ENCODE results near the gene BRPF1. TPM values are rescaled to one million over a fixed set of nuclear protein-coding genes. Genes with fewer than 3 reads are reported as not detected.

The BRPF1 gene
- total and polyA plus RNA-seq, 2 experiments from 2014 or later: 9.3 to 10.7 TPM

DNA sequence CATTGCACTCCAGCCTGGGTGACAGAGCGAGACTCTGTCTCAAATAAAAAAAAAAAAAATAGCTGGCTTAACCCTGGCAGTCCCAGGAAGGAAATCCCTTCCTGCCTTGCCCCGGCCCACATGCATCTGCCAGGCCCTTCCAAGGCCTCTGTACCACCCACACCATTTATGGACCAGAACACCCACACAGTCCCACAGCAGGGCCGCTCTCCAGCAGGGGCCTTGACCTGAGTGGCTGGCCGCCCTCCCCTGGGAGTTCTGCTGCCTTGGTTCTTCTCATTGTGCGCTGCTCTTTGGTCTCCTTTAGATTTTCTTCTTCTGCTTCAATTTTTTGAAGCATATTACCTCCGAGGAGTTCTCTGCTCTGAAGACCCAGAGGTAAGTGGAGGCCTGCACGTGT, 44.0 kb upstream of the BRPF1 start:
- H3K9me3 ChIP-seq (ENCODE audit: low read depth): no peaks in the 10 kb centered on the region
- H3K36me3 ChIP-seq (replicated peaks; ENCODE audit: insufficient read depth, low read depth): no peaks in the 10 kb centered on the region
- H3K79me2 ChIP-seq: no peaks in the 10 kb centered on the region
- H3K9me2 ChIP-seq (replicated peaks; ENCODE audit: insufficient read depth): no peaks in the 10 kb centered on the region
- no peak for DNase-seq (ENCODE audit: low spot score)
- H3K27ac ChIP-seq: no peak overlapping the region
- H2AFZ ChIP-seq: no peak overlapping the region
- TF ChIP-seq EZH2 (IDR thresholded peaks at IDR 0.05; ENCODE audit: borderline replicate concordance): no peak
- no peak for TF ChIP-seq EZH2phosphoT487 (IDR thresholded peaks at IDR 0.05; ENCODE audit: low read depth, severe bottlenecking, unreplicated experiment)
- TF ChIP-seq, protein P1, sequence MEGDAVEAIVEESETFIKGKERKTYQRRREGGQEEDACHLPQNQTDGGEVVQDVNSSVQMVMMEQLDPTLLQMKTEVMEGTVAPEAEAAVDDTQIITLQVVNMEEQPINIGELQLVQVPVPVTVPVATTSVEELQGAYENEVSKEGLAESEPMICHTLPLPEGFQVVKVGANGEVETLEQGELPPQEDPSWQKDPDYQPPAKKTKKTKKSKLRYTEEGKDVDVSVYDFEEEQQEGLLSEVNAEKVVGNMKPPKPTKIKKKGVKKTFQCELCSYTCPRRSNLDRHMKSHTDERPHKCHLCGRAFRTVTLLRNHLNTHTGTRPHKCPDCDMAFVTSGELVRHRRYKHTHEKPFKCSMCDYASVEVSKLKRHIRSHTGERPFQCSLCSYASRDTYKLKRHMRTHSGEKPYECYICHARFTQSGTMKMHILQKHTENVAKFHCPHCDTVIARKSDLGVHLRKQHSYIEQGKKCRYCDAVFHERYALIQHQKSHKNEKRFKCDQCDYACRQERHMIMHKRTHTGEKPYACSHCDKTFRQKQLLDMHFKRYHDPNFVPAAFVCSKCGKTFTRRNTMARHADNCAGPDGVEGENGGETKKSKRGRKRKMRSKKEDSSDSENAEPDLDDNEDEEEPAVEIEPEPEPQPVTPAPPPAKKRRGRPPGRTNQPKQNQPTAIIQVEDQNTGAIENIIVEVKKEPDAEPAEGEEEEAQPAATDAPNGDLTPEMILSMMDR (IDR thresholded peaks at IDR 0.05; ENCODE audit: poor library complexity): no peak
- no peak overlapping the region for H3K4me2 ChIP-seq
- WGBS (ENCODE audit: low lambda C conversion rate, missing lambda C conversion rate): 95% methylated on average over 7 of the region's 7 CpGs
- no peak overlapping the region for H3K4me3 ChIP-seq
- no peaks in the 10 kb centered on the region for H4K20me1 ChIP-seq (ENCODE audit: insufficient read depth, poor library complexity, severe bottlenecking)
- no peaks in the 10 kb centered on the region for H3K27me3 ChIP-seq
- H3K4me1 ChIP-seq (ENCODE audit: insufficient read depth): no peaks in the 10 kb centered on the region

GRCh38 chr3:9688961-9689360, 42.6 kb upstream of the BRPF1 start:
- Histone ChIP-seq H3K9me2 (replicated peaks; ENCODE audit: insufficient read depth) (no peaks in the 10 kb centered on the region), H4K20me1 (ENCODE audit: insufficient read depth, poor library complexity, severe bottlenecking) (no peaks in the 10 kb centered on the region), H3K27ac (no peak overlapping the region), H3K4me1 (ENCODE audit: insufficient read depth) (no peaks in the 10 kb centered on the region), H3K27me3 (no peaks in the 10 kb centered on the region), H2AFZ (no peak overlapping the region), H3K4me3 (no peak overlapping the region), H3K79me2 (no peaks in the 10 kb centered on the region), H3K36me3 (replicated peaks; ENCODE audit: insufficient read depth, low read depth) (no peaks in the 10 kb centered on the region), H3K9me3 (ENCODE audit: low read depth) (no peaks in the 10 kb centered on the region), H3K4me2 (no peak overlapping the region)
- 98% methylated on average over 5 of the region's 5 CpGs for WGBS (ENCODE audit: low lambda C conversion rate, missing lambda C conversion rate)
- no peak for DNase-seq (ENCODE audit: low spot score)
- no peak for TF ChIP-seq EZH2phosphoT487 (IDR thresholded peaks at IDR 0.05; ENCODE audit: low read depth, severe bottlenecking, unreplicated experiment)
- TF ChIP-seq, protein P1 (IDR thresholded peaks at IDR 0.05; ENCODE audit: poor library complexity): no peak
- no peak for TF ChIP-seq EZH2 (IDR thresholded peaks at IDR 0.05; ENCODE audit: borderline replicate concordance)

- Histone ChIP-seq H3K4me3 (no peak overlapping the region), H3K9me3 (ENCODE audit: low read depth) (no peaks in the 10 kb centered on the region), H3K4me2 (no peak overlapping the region), H3K4me1 (ENCODE audit: insufficient read depth) (no peaks in the 10 kb centered on the region), H3K9me2 (replicated peaks; ENCODE audit: insufficient read depth) (no peaks in the 10 kb centered on the region), H3K27me3 (no peaks in the 10 kb centered on the region), H3K36me3 (replicated peaks; ENCODE audit: insufficient read depth, low read depth) (no peaks in the 10 kb centered on the region), H2AFZ (no peak overlapping the region), H3K27ac (no peak overlapping the region), H3K79me2 (no peaks in the 10 kb centered on the region), H4K20me1 (ENCODE audit: insufficient read depth, poor library complexity, severe bottlenecking) (no peaks in the 10 kb centered on the region)
- 98% methylated on average over 4 of the region's 4 CpGs for WGBS (ENCODE audit: low lambda C conversion rate, missing lambda C conversion rate)
- TF ChIP-seq EZH2 (IDR thresholded peaks at IDR 0.05; ENCODE audit: borderline replicate concordance): no peak
- TF ChIP-seq, protein P1 (IDR thresholded peaks at IDR 0.05; ENCODE audit: poor library complexity): no peak
- no peak for TF ChIP-seq EZH2phosphoT487 (IDR thresholded peaks at IDR 0.05; ENCODE audit: low read depth, severe bottlenecking, unreplicated experiment)
- no peak for DNase-seq (ENCODE audit: low spot score)
These were observed 41.8 kb upstream of the BRPF1 start for GRCh38 chr3:9689757-9690156.

All from hepatocyte (in vitro differentiated cells).